HS-5 (cell line): ENCODE measurements around the gene CAMKK1.
"Not testable (repeated sequence)": the region's sequence is repeated elsewhere in the genome, so short reads cannot be mapped to it uniquely, and the experiment has no call there.

ENCODE experiments used
- DNase-seq: peaks from one replicate; pipeline ENCODE4 v3.0.0-alpha.2; 2012; ENCODE audit warnings: low read depth

CAMKK1 gene

GRCh38 chr17:3845621-3846436, 47.0 kb downstream of the CAMKK1 start, which contains the start of gene NCBP3:
TSS of gene NCBP3 (minus strand) at chr17:3846246. CDS start at chr17:3846223, 23 bp downstream.
- peak; percentile 50 for DNase-seq

DNA sequence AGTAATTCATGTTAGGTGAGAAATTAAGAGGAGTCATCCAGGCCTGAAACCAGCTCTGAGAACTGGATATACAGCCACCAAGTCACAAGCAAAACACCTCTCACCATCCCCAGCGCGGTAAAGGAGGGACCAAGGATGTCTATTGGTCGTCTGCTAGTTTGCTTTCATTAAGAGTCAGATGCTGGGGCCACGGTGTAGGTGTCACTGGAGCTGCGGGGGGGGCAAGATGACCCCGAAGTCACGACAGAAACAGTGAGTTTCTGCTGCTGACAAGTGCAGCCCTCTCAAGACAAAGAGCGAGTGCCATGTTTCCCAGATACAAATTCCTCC, 47.6 kb downstream of the CAMKK1 start:
- DNase-seq: no peak

DNA sequence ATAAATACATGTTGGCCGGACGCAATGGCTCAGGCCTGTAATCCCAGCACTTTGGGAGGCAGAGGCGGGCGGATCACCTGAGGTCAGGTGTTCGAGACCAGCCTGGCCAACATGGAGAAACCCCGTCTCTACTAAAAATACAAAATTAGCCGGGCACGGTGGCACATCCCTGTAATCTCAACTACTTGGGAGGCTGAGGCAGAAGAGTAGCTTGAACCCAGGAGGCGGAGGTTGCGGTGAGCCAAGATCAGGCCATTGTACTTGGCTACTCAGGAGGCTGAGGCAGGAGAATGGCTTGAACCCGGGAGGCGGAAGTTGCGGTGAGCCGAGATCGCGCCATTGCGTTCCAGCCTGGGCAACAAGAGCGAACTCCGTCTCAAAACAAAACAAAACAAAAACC, 48.3 kb downstream of the CAMKK1 start:
- DNase-seq: not testable (repeated sequence)

DNA sequence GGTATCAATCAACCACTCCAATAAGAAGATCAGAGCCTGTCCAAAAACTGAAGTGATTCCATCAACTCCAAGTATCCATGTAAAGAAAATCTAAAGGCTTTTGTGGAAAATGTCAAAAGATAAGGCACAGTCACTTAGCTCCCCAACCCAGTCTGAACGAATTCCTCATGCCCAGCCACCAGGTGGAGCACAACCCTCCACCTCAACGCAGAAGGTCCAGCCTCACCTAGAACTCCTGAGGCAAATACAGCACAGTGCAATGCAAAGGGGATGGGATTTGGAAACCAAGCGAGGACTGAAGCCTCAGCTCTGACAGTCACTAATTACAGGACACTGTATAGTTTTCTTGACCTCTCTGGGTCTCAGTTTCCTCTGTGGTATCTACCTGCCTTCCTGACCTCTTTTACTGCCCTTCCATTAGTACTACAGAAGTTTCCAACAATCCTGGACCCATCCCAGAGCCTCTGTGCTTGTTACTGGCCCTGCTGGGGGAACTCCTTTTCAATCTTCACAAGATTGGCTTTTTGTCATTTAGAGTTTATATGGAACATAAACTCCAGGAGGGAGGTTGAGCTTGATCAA, 48.8 kb downstream of the CAMKK1 start:
- DNase-seq: no peak

GRCh38 chr17:3838206-3838605, 54.6 kb downstream of the CAMKK1 start:
- no peak for DNase-seq

DNA sequence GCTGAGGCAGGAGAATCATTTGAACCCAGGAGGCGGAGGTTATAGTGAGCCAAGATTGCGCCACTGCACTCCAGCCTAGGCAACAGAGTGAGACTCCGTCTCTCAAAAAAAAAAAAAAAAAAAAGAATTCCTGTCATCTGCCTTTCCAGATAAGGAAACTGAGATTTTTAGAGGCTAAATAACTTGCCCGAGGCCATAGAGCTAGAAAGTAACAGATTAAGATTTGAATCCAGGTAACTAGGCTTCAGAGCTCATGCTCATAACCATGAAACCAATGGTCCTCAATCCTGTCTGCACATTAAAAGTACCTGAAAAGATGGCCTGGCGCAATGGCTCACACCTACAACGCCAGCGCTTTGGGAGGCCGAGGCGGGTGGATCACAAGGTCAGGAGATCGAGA, 56.3 kb downstream of the CAMKK1 start:
- no peak for DNase-seq

GRCh38 chr17:3835410-3836229, 57.2 kb downstream of the CAMKK1 start:
- no peak for DNase-seq

GRCh38 chr17:3834811-3835210, 58.0 kb downstream of the CAMKK1 start:
- DNase-seq: no peak

GRCh38 chr17:3828852-3829232, 64.0 kb downstream of the CAMKK1 start:
- DNase-seq: no peak

DNA sequence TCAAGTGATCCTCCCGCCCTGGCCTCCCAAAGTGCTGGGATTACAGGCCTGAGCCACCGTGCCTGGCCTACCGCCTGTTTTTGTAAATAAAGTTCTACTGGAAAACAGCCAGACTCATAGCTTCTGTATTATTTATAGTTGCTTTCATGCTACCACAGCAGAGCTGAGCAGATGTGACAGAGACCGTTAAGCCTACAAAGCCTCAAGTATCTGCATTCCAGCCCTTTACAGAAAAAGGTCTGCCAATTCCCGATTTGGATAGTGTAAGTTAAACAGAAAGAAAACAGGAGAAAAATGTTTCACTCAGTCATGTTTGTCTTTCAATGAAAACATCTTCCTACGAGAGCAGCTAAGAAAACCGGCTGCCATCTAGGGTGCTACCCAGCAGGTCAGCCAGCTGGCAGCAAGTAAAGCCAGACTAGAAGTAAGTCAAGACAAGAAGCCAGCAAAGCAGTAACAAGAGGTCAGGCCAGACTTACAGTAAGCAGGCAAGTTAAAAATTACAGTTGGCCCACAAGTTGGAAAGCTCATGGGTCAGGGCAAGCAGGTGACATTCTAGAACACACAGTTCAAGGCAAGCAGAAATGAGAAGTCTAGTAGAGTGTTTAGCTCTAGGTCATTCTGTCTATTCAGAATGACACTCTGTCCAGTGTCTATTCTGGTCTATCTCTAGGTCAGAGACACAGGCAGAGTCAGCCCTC, 64.6 kb downstream of the CAMKK1 start:
- DNase-seq: no peak

DNA sequence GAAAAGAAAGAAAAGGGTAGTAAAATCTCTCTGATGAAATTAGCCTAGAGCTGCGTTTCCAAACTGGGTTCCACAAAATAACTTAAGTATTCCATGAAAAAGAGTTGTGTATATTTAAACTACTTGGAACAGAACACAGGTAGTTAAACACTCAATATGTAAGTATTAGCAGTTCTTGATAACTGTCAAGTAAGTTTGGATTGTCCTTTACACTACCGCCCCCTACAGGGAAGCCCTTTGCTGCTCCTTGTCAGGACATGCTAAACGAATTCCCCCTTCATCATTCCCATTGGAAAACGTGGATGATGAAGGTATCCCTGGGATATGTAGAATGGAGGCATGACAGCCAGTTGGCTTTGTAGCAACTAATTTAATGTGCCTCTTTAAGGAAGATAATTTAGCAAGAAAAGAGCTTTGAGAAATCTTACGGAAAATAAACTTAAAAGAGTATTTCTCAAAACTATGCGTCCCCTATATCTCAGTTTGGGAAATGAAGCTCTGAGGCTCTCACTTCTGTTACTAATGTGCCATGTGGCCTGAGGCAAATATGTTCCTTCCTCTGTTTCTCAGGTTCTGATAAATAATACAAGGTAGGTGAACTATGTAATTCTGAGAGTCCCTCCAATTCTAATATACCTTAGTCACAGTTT, 65.6 kb downstream of the CAMKK1 start:
- DNase-seq: no peak

DNA sequence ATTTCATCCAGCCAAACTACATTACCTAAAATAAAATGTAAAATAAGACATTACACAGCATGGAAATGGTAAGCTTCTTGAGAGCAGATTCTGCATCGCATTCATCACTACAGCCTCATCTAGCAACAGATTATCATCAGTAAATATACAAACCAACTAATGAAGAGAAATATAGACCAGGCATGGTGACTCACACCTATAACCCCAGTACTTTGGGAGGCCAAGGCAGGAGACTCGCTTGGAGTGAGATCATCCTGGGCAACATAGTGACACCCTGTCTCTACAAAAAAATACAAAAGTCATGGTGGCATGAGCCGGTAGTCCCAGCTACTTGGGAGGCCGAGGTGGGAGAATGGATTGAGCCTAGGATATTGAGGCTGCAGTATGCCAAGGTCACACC, 66.7 kb downstream of the CAMKK1 start:
- DNase-seq: no peak

GRCh38 chr17:3821101-3821500, 71.8 kb downstream of the CAMKK1 start:
- no peak for DNase-seq

DNA sequence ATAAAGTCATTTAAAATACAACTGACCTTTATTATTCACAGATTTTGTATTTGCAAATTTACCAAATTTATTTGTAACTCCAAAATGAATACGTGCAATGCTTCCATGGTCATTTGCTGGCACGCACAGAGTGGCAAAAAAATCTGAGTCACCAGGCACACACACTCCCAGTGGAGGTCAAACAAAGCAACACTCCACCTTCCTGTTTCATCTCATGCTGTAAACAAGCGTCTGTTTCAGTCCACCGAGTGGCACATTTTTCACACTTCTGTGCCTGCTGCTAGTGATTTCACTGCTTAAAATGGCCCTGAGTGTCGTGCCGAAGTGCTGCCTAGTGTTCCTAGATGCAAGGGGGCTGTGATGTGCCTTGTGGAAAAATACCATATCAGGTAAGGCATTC, 74.1 kb downstream of the CAMKK1 start:
- no peak for DNase-seq

DNA sequence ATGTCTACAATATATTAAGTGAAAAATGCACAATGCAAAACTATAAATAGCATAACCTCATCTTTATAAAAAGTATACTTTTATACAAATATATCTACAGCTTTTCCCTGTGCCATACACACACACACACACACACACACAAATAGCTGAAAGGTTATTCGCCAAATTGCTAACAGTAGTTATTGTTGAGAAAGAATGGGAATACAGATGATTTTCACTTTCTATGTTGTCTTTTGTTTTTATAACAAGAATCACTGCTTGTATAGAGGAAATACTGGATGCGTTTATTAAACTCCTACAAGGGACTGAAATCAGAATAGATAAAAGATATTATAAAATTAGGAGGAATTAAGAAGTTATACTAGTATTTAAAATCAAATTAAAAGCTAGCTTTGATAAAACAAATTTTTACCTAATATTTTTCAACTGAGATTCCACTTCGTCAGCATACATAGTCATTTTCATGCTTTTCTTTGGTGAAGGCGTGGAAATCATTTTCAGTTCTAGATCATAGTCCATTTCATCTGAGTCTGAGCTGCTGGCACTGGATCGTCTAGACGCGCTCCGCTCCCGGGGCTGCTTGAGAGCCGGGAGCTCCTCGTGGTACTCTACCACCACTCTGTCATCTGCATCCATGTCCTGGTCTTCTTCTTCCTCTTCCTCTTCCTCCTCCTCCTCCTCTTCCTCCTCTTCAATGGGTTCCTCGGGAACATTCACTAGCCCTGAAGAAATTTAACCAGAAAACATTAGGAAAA, 74.8 kb downstream of the CAMKK1 start:
- no peak for DNase-seq

DNA sequence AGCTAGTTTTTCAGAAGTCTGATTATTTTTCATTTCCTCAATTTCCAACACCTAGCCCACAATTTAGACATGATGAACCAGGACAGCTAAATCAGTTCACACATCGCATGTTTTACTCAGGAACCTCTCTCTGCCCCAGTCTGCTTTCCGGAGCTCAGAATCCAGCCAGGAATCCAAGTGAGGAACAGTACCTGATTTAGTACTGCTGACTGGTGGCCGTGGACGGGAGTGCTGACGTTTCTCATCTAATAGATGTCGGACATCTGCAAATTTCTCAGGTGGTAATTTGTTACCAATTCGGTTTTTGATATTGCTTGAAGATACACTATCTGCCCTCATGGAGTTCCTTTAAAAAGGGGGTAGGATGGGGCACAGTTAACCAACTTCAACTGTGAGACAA, 76.9 kb downstream of the CAMKK1 start:
- no peak for DNase-seq

GRCh38 chr17:3815122-3815521, 77.7 kb downstream of the CAMKK1 start:
- DNase-seq: no peak

DNA sequence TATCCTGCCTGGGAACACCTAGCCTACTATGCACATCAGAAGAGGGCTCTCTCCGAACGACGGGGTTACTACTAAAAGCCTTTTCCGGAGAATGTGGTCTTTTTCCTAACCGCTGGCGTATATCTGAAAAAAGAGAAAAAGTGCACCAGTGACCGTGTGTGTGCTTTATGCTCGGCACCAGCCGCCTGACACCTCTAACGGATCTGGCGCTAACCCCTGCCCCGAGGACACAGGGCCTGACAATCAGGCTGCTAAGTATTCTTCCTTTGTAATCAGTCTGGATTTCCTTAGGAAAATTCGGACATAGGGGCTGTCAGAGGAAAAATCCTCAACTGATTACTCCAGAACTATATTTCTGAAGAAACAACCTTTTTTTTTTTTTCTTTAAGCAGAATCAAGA, 78.5 kb downstream of the CAMKK1 start:
- no peak for DNase-seq

DNA sequence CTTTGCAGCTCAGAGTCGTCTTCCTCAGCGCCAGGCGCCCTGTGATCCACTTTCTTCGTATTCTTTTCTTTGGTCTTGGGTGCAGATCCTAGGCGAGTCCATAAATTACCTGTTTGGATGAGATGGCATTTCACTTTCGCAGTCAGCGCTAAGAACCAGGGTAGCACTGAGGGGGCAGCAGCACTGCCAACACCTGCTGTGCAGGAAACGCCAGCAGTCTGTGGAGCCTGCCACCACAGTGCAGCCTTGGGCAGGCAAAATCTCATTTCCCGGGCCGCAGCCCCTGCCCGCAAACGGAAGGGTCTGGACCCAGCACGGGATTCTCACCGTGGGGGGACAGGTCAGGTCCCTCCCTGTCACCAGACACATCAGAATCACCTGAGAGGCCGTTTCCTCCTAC, 79.7 kb downstream of the CAMKK1 start:
- DNase-seq: no peak

- DNase-seq: no peak
Observed at GRCh38 chr17:3812771-3813170, 80.1 kb downstream of the CAMKK1 start.

DNA sequence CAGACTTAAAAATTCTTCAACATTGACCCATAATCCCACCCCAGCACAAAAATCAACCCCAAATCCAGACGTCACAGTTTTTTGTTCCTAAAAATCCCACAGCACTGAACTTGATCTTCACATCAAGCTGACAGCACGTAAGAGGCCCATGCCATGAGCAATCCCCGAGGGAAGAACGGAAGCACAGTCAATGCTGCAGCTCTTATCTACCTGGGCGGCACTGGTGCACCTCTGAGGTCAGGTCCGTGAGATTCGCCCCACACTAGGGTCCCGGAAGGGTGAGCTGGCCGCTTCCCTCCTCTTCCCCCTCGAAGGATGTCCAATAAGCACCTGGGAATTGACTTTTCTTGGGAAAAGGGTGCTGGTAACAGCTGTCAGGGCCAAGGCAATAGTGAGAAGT, 80.6 kb downstream of the CAMKK1 start:
- no peak for DNase-seq
